ENCODE data around the gene BOLA2B.
"Not testable (repeated sequence)": the region's sequence is repeated elsewhere in the genome, so short reads cannot be mapped to it uniquely, and the experiment has no call there.

The BOLA2B gene

GRCh38 chr16:30193615-30194014 lies at the start of gene BOLA2B, which contains the start of gene SLX1A:
Gene BOLA2B (minus strand): TSS chr16:30193666. CDS start chr16:30193595, 71 bp downstream.
Gene SLX1A (plus strand): TSS chr16:30193875. CDS start chr16:30194085, 210 bp downstream.
- DNase-seq, result not testable (repeated sequence)

DNA sequence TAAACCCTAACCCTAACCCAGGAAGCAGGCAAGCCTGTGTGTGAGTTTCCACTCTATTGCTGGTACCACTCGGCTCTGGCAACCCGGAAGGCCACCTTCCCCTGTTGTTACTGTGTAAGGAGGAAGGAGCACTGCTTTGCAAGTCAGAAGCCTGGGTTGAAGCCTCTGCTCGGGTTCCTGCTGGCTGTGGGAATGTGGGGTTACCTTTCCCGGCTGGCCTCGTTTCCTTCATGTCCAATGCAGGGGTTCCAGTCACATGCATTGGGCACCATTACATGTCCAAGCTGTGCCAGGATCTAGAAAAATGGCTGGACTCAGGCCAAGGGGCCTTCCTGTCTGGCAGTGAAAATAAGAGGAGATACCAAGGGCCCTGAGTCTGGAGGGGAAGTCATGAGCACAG lies 23.6 kb upstream of the BOLA2B start:
- not testable (repeated sequence) for DNase-seq

DNA sequence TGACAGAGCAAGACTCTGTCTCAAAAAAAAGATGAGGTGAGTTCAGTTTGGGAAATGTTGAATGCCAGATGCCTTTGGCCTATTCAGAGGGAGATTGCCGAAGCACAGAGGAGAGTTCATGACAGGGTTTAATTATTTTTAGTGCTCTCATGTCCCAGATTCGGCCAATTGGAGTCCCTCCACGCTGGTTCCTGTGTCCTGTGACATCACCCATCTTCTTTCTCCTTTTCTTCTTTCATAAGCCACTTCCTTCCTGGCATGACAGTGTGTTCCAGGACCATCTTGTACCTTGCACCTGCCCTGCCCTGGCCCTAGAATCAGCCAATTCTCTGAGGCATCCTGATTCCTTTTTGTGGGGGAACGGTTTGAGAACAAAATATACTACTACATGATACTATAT lies 17.9 kb upstream of the BOLA2B start:
- DNase-seq, result not testable (repeated sequence)

GRCh38 chr16:30209032-30209431 lies 15.6 kb upstream of the BOLA2B start:
- DNase-seq, result not testable (repeated sequence)

GRCh38 chr16:30207063-30207704 lies 13.7 kb upstream of the BOLA2B start:
- not testable (repeated sequence) for DNase-seq

DNA sequence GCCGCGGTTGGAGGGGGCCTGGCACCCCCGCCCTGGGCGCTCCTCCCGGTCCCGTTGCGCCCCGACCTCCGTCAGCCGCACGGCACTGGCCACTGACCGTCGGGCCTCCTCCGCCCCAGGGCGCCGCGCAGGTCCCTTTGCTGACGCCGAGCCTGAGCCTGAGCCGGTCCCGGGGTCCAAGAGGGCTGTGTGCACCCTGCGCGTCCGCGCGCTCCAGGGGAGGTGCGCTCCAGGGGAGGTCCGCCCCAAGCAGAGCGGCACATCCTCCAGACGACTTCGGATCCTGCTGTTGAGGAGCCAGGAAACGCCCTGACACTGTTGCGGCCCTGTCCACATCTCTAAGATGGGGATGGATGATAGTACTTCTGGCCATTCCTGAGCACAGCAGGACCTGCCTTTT lies 12.8 kb upstream of the BOLA2B start:
- DNase-seq, result not testable (repeated sequence)

- DNase-seq, result not testable (repeated sequence)
Measured at GRCh38 chr16:30205541-30206236, 12.2 kb upstream of the BOLA2B start.

- DNase-seq, result not testable (repeated sequence)
Measured at GRCh38 chr16:30199608-30200343, 6.3 kb upstream of the BOLA2B start.

DNA sequence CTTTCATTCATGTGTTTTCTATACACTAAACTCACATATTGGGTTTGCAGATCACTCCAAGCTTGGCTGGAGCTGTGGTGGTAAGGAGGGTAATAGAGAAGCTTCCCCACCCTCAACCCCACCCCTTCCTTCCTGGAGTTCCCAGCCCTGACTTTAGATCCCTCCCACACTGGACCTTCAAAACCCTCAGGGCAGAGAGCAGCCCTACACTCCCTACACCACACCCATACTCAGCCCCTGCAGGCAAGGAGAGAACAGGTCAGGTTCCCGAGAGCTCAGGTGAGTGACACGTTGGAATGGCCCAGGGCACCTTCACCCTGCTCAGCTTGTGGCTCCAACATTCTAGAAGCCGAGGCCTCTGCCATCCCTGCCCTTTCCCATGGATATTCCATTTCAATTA lies 5.6 kb upstream of the BOLA2B start, which contains the start of gene SULT1A3:
TSS of gene SULT1A3 (plus strand) at position 207 of the 400 bp plus-strand sequence. CDS start 1,474 bp downstream, outside the sequence.
- not testable (repeated sequence) for DNase-seq

DNA sequence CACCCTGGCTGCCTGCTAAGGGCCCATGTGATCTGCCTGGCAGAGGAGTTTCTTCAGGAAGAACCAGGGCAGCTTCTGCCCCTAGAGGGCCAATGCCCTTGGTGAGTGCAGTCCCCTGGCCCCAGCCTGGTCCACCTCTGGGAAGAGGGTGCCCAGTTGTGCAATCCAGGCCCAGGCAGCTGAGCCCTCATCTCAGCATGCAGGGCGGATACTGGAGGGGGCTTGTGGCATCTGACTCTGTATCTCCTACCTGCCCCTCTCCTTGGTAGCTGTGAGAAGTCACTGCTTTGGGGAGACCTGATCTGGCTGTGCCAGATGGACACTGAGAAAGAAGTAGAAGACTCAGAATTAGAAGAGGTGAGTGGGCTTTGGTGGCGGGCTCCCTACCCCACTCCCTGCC lies 3.5 kb upstream of the BOLA2B start:
- DNase-seq, result not testable (repeated sequence)

DNA sequence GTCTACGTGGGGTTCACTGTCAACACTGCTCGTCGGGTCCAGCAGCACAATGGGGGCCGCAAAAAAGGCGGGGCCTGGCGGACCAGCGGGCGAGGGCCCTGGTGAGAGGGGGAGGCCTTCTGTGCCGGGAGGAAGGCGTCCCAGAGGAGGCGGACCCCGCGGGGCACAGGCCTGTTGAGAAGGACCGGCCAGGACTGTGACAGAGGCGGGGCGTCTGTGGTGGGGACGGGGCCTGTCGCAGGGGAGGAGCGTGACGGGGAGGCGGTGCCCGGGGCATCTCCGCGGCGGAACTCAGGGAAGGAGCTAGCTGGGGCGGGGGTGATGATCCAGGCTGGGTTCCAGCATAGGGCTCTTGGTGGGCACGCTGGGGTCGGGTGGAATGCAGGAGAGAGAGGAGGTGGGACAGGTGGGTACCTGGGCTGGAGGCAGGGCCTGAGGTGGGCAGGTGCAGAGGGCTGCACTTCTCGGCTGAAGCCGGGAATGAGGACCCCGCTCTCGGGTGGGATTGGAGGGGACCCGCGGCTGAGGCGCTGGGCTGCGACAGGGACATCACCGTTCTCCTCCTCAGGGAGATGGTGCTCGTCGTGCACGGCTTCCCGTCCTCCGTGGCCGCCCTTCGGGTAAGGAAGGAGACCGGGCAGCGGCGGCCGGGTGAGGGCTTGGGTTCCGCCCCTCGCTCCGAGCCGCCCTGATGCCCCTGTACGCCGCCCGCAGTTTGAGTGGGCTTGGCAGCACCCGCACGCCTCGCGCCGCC lies 883 bp upstream of the BOLA2B start:
- DNase-seq, result not testable (repeated sequence)

GRCh38 chr16:30193098-30193497 lies 368 bp downstream of the BOLA2B start:
- not testable (repeated sequence) for DNase-seq

DNA sequence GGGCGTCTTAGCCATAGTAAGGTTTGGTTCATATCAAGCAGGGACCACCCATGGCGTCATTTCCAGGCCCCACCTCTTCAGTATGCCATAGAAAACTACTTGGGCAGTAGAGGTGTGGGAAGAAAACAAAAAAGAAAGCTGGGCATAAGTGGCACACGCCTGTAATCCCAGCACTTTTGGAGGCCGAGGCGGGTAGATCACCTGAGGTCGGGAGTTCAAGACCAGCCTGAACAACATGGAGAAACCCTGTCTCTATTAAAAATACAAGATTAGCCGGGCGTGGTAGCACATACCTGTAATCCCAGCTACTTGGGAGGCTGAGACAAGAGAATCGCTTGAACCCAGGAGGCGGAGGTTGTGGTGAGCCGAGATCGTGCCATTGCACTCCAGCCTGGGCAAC lies 2.3 kb downstream of the BOLA2B start:
- DNase-seq, result not testable (repeated sequence)

GRCh38 chr16:30187971-30188561 lies 5.4 kb downstream of the BOLA2B start:
- no peak for DNase-seq

GRCh38 chr16:30187556-30187865 lies 6.0 kb downstream of the BOLA2B start:
- no peak for DNase-seq

DNA sequence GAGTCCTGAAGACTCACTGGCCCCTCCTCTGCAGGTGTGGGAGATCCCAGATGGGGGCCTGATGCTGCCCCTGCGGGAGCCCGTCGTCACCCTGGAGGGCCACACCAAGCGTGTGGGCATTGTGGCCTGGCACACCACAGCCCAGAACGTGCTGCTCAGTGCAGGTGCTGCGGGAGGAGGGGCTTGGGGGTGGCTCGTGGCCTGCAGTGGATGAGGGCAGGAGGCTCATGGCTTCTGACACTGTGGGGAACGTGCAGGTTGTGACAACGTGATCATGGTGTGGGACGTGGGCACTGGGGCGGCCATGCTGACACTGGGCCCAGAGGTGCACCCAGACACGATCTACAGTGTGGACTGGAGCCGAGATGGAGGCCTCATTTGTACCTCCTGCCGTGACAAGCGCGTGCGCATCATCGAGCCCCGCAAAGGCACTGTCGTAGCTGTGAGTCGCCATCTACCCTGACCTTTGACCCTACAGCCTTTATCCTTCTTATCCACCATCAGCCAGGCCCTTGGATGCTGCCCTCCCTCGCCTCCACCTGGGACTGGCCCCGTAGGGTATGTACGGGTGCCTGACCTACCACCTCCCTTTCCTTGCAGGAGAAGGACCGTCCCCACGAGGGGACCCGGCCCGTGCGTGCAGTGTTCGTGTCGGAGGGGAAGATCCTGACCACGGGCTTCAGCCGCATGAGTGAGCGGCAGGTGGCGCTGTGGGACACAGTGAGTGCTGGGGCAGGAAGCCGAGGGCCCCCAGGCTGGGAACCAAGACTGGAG lies 6.5 kb downstream of the BOLA2B start:
- no peak for DNase-seq

GRCh38 chr16:30186444-30186781 lies 7.1 kb downstream of the BOLA2B start:
- DNase-seq, result no peak

DNA sequence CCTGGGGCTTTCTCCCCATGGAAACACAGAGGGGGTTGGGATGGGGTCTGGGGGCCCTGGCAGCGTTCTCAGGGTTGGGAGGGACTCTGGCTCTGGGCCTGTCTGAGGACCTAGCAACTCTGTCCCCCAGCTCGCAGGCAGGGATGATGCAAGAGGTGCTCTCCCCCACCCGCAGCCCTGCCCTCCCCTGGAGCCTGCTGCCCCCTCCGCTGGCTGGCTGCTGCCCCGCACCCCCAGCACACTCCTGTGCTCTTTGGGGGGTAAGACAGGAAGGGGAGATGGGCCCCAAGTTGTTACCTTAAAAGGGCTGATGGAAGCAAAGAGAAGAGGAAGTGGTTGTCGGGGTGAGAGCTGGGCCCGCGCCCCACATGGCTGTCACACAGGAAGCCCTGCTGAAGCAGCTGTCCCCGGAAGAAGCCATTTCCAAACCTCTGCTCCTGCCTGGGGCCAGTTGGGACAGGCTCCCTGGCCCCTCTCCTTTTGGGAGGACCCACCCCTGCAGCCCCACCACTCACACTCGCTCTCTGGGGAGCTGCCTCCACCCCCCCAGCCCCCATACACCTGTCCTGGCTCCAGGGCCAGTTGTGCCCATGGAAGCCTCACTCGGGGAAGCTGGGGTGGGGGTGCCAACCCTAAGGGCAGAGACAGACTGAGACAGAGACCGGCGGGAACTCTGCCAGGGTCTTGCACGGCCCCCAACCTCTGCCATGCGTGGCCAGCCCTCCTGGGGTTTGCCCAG lies 7.6 kb downstream of the BOLA2B start:
- DNase-seq, result no peak

- DNase-seq, result no peak
Measured at GRCh38 chr16:30184891-30185682, 8.4 kb downstream of the BOLA2B start.
